PC-3 (cell line): ENCODE data around the gene TFEB.
"Not testable (repeated sequence)": the region's sequence is repeated elsewhere in the genome, so short reads cannot be mapped to it uniquely, and the experiment has no call there.

ENCODE experiments used
- CTCF ChIP-seq: fragments of 300-600 bp; sonication (generic); conservative IDR thresholded peaks from 2 replicates; pipeline ENCODE4 v1.5.1; 2017; ENCODE audit warnings: antibody characterized with exemption, low read depth, mild to moderate bottlenecking, low read length
- EZH2 ChIP-seq: fragments of 300-600 bp; sonication (generic); IDR thresholded peaks from one replicate; pipeline ENCODE4 v1.6.1; 2017; ENCODE audit warnings: antibody characterized with exemption, mild to moderate bottlenecking, low read length; ENCODE audit not compliant: unreplicated experiment

GRCh38 chr6:41766043-41766664 is 30.7 kb upstream of the TFEB start:
- not testable (repeated sequence) for TF ChIP-seq CTCF, EZH2
